B cell (primary cell): ENCODE measurements around the gene CEACAM1. TPM values are rescaled to one million over a fixed set of nuclear protein-coding genes. Genes with fewer than 3 reads are reported as not detected.

ENCODE experiments used
- ATAC-seq: fragments of 200-7000 bp; cut with Tn5 transposase; one replicate; pipeline ENCODE4 v1.10.0; 2021; ENCODE audit warnings: low read depth, mild to moderate bottlenecking, moderate number of reproducible peaks, moderate library complexity
- CTCF ChIA-PET: fragments of 350-600 bp; sonication (Branson Sonifier 250); formaldehyde crosslinking; loops from one replicate; lab custom pipeline; 2021; ENCODE audit warnings: antibody characterized with exemption, inconsistent platforms; lab: Charles Lee
- POLR2A ChIA-PET: fragments of 350-600 bp; sonication (Branson Sonifier 250); formaldehyde crosslinking; loops from one replicate; lab custom pipeline; 2021; ENCODE audit warnings: antibody characterized with exemption; lab: Charles Lee
- DNase-seq: peaks from one replicate; pipeline ENCODE4 v3.0.0; 2013
- H2AFZ ChIP-seq: 2 replicates; pipeline ENCODE4 v1.6.1; 2012; ENCODE audit warnings: mild to moderate bottlenecking, low read depth, low read length; ENCODE audit not compliant: insufficient read depth, poor library complexity, severe bottlenecking
- H3K27ac ChIP-seq, 2 donors: 1 replicate in 1 of 2; 2 replicates in 1 of 2; pipeline ENCODE4 v1.5.1; 2012 to 2013; ENCODE audit warnings: low read length in 2 of 2, mild to moderate bottlenecking in 2 of 2, moderate library complexity in 1 of 2
- H3K27me3 ChIP-seq, 4 experiments: fragments of 200-600 bp in 1 of 4; sonication (generic) in 1 of 4; replicated peaks in 1 of 4; 1 replicate in 2 of 4; 2 replicates in 2 of 4; pipeline versions ENCODE4 v1.6.1 to v1.7.0; 2013 to 2016; ENCODE audit warnings: low read length in 3 of 4, mild to moderate bottlenecking in 2 of 4, mixed read lengths in 1 of 4, moderate library complexity in 1 of 4; ENCODE audit not compliant: insufficient read depth in 4 of 4, control insufficient read depth in 3 of 4; ENCODE audit errors: control extremely low read depth in 1 of 4
- H3K36me3 ChIP-seq, 2 experiments: replicated peaks in 1 of 2; 1 replicate in 1 of 2; 2 replicates in 1 of 2; pipeline versions ENCODE4 v1.6.1 to v1.7.1; 2013; ENCODE audit warnings: low read length in 1 of 2; ENCODE audit not compliant: insufficient read depth in 2 of 2, control insufficient read depth in 1 of 2; ENCODE audit errors: control extremely low read depth in 1 of 2, extremely low read depth in 1 of 2
- H3K4me1 ChIP-seq, 2 donors: fragments of 200-600 bp in 1 of 2; sonication (generic) in 1 of 2; 1 replicate in 1 of 2; 2 replicates in 1 of 2; pipeline versions ENCODE4 v1.5.1 to v1.6.1; 2013 to 2017; ENCODE audit warnings: low read length in 2 of 2; ENCODE audit not compliant: control insufficient read depth in 2 of 2, insufficient read depth in 2 of 2
- H3K4me2 ChIP-seq: replicated peaks from 2 replicates; pipeline ENCODE3; 2012; ENCODE audit warnings: mild to moderate bottlenecking, low read depth, low read length; ENCODE audit not compliant: poor library complexity, severe bottlenecking
- H3K4me3 ChIP-seq, 5 experiments: fragments of 200-600 bp in 1 of 5; sonication (generic) in 1 of 5; 1 replicate in 3 of 5; 2 replicates in 2 of 5; pipeline versions ENCODE4 v1.5.1 to v1.7.0; 2011 to 2016; ENCODE audit warnings: low read length in 4 of 5, mild to moderate bottlenecking in 4 of 5, low read depth in 2 of 5, control low read depth in 1 of 5, moderate library complexity in 1 of 5; ENCODE audit not compliant: insufficient read depth in 1 of 5; ENCODE audit errors: control extremely low read depth in 1 of 5, extremely low read depth in 1 of 5
- H3K79me2 ChIP-seq: fragments of 200-600 bp; sonication (generic); one replicate; pipeline ENCODE4 v1.6.0; 2016; ENCODE audit warnings: low read length; ENCODE audit not compliant: control insufficient read depth, insufficient read depth
- H3K9ac ChIP-seq: fragments of 200-600 bp; sonication (generic); 2 replicates; pipeline ENCODE4 v1.6.1; 2017; ENCODE audit warnings: mild to moderate bottlenecking, low read length, moderate library complexity
- H3K9me3 ChIP-seq, 3 donors: one replicate each; pipeline versions ENCODE4 v1.6.1 to v1.7.1; 2013; ENCODE audit warnings: low read length in 2 of 3; ENCODE audit not compliant: control insufficient read depth in 2 of 3, insufficient read depth in 1 of 3; ENCODE audit errors: control extremely low read depth in 1 of 3
- H4K20me1 ChIP-seq: 2 replicates; pipeline ENCODE4 v1.6.0; 2012; ENCODE audit warnings: mild to moderate bottlenecking, low read length; ENCODE audit not compliant: insufficient read depth, control insufficient read depth, poor library complexity, severe bottlenecking
- H3K27ac Mint-ChIP-seq: one replicate; pipeline ENCODE4 v1.8.0; 2021; ENCODE audit warnings: mixed read lengths
- H3K27me3 Mint-ChIP-seq: one replicate; pipeline ENCODE4 v1.8.0; 2021; ENCODE audit warnings: mixed read lengths
- H3K4me1 Mint-ChIP-seq: one replicate; pipeline ENCODE4 v1.8.0; 2021; ENCODE audit warnings: mixed read lengths
- H3K4me3 Mint-ChIP-seq: one replicate; pipeline ENCODE4 v1.8.0; 2021; ENCODE audit warnings: mixed read lengths
- H3K9me3 Mint-ChIP-seq: one replicate; pipeline ENCODE4 v1.8.0; 2022; ENCODE audit warnings: mixed read lengths; ENCODE audit not compliant: insufficient read depth
- EZH2 ChIP-seq: IDR thresholded peaks from 2 replicates; pipeline ENCODE4 v1.6.1; 2012; ENCODE audit warnings: borderline replicate concordance, low read depth, mild to moderate bottlenecking, moderate library complexity, low read length; ENCODE audit not compliant: insufficient read depth, poor library complexity, severe bottlenecking
- WGBS: methylation state at CpG from one replicate; pipeline ENCODE4 v1.1.5; 2013; ENCODE audit warnings: missing lambda C conversion rate; ENCODE audit not compliant: insufficient coverage; 5-methylcytosine and 5-hydroxymethylcytosine counted together
- intact Hi-C: fragments of 100-400 bp; cut with micrococcal nuclease; formaldehyde crosslinking; loops from one replicate; pipeline ENCODE4 v1.10.0; 2022
- polyA plus RNA-seq: library from polyadenylated mRNA; depleted of rRNA; stranded (reverse); fragments of >200 nt; gene quantifications from 2 replicates; pipeline ENCODE4 v1.2.3, GENCODE V29; 2012
- total RNA-seq, 2 donors: library from RNA; stranded (reverse); fragments of 120-200 nt in 1 of 2; gene quantifications; 1 replicate in 1 of 2; 2 replicates in 1 of 2; pipeline versions ENCODE4 v1.2.3 to v1.2.4, GENCODE V29; 2013 to 2022
- TF ChIP-seq, protein P1 (sequence below): fragments of 200-600 bp; IDR thresholded peaks from one replicate; pipeline ENCODE4 v1.8.0; 2022; ENCODE audit warnings: antibody characterized with exemption, mild to moderate bottlenecking

The CEACAM1 gene
- total and polyA plus RNA-seq, 2 donors (not counting 1 experiment from before 2014, with no cell fraction given) = 8.8 to 14.6 TPM

DNA sequence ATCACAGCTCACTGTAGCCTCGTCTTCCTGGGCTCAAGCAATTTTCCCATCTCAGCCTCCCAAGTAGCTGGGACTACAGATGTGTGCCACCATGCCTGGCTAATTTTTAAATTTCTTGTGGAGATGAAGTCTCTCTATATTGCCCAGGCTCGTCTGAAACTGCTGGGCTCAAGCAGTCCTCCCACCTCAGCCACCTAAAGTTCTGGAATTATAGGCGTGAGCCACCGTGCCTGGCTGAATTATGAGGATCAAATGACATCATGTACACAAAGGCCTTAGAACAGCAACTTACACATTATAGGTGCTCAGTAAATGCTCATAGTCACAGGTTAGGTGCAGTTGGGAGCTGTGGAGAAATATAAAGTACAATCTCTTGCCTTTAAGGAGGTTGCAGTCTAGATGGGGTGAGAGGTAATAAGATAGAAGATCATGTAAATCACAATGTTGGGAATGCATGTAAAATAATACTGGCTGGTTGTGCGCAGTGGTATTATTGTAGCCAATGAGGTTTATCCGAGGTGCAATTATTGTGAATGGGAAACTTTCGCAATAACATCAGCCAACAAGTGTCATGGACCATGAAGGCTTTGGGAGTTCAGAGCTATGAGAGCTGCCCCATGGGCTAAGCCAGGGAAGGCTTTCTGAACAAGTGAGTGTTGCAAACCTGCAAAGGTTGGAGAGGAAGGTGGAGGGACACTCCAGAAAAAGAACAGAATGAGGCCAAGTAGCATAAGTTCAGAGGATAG lies 55.7 kb downstream of the CEACAM1 start:
- no peaks in the 10 kb centered on the region for H4K20me1 ChIP-seq
- no peaks in the 10 kb centered on the region for H3K9me3 Mint-ChIP-seq
- no peak overlapping the region for H3K4me2 ChIP-seq
- no peak overlapping the region for H3K4me3 Mint-ChIP-seq
- DNase-seq (no peak), ATAC-seq (no peak)
- H3K4me3 ChIP-seq = no peak overlapping the region
- no peaks in the 10 kb centered on the region for H3K9me3 ChIP-seq
- H3K27ac Mint-ChIP-seq = no peak overlapping the region
- no peaks in the 10 kb centered on the region for H3K27me3 Mint-ChIP-seq
- intact Hi-C loops = no loop called here
- POLR2A ChIA-PET = no interaction called here
- H3K36me3 ChIP-seq = no peaks in the 10 kb centered on the region
- no peak overlapping the region for H3K9ac ChIP-seq
- peaks cover 12% of the 10 kb centered on the region for H3K4me1 Mint-ChIP-seq
- CTCF ChIA-PET = interaction anchor here (0.8 to 11.9 kb wide), 4 partner anchors 22 to 55 kb away, joined by 3 to 169 read pairs (median 6); partner anchors contain the start of gene CEACAM1
- no peak overlapping the region for H3K27ac ChIP-seq
- no peak for TF ChIP-seq EZH2
- TF ChIP-seq, protein P1, sequence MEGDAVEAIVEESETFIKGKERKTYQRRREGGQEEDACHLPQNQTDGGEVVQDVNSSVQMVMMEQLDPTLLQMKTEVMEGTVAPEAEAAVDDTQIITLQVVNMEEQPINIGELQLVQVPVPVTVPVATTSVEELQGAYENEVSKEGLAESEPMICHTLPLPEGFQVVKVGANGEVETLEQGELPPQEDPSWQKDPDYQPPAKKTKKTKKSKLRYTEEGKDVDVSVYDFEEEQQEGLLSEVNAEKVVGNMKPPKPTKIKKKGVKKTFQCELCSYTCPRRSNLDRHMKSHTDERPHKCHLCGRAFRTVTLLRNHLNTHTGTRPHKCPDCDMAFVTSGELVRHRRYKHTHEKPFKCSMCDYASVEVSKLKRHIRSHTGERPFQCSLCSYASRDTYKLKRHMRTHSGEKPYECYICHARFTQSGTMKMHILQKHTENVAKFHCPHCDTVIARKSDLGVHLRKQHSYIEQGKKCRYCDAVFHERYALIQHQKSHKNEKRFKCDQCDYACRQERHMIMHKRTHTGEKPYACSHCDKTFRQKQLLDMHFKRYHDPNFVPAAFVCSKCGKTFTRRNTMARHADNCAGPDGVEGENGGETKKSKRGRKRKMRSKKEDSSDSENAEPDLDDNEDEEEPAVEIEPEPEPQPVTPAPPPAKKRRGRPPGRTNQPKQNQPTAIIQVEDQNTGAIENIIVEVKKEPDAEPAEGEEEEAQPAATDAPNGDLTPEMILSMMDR = no peak
- peaks cover 7 to 12% of the 10 kb centered on the region in 2 donors for H3K4me1 ChIP-seq
- WGBS = 97% methylated on average over 6 of the region's 7 CpGs
- H2AFZ ChIP-seq = no peak overlapping the region
- H3K79me2 ChIP-seq = no peaks in the 10 kb centered on the region
- H3K27me3 ChIP-seq = no peaks in the 10 kb centered on the region

DNA sequence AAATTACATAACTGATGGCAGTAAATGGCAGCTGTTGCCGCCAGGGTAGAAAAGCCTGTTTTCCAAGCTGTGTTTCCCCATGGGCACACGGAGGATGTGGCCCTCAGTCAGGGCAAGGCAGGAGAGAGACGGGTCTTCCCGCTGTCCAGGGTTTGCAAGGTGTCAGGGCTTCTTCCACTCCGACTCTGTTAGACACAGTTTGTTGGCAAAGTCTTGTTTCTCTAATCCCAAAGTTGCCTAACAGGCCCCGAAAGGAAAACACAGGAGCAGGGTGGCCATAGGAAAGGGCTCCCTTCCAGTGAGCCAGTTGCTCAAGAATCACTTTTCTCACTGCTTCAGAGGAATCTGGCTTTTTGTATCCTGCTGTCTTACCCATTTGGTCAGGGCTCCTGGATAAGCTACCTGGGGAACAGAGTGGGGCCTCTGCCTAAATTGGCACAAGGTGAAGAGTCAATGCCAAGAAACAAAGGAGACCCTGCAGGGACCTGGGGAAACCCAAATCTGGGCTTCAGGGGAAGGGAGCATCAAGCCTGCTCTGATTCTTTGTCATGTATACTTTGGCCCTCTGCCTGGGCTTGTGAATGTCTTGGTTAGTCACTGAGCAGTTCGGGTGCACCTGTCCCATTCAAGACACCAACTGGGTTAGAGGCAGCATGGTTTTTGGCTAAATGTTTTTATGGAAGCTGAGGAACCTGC lies 56.6 kb downstream of the CEACAM1 start:
- POLR2A ChIA-PET = no interaction called here
- Mint-ChIP-seq H3K4me3 (no peak overlapping the region), H3K9me3 (no peaks in the 10 kb centered on the region), H3K27me3 (no peaks in the 10 kb centered on the region), H3K4me1 (peaks cover 19% of the 10 kb centered on the region), H3K27ac (no peak overlapping the region)
- DNase-seq = no peak
- Histone ChIP-seq H4K20me1 (no peaks in the 10 kb centered on the region), H3K36me3 (no peaks in the 10 kb centered on the region), H2AFZ (no peak overlapping the region), H3K27ac (no peak overlapping the region), H3K9me3 (no peaks in the 10 kb centered on the region), H3K4me2 (no peak overlapping the region), H3K4me1 (peaks cover 16 to 21% of the 10 kb centered on the region in 2 donors), H3K27me3 (no peaks in the 10 kb centered on the region), H3K4me3 (no peak overlapping the region), H3K79me2 (no peaks in the 10 kb centered on the region), H3K9ac (no peak overlapping the region)
- TF ChIP-seq, protein P1 = no peak
- no peak for TF ChIP-seq EZH2
- 96% methylated on average over 7 of the region's 7 CpGs for WGBS
- ATAC-seq = no peak
- intact Hi-C loops = no loop called here
- CTCF ChIA-PET = interaction anchor here (1.7 to 11.9 kb wide), 3 partner anchors 22 to 55 kb away, joined by 7 to 169 read pairs (median 11); partner anchors contain the start of gene CEACAM1
